Measurements from ENCODE around the gene SLC6A11.

Gene SLC6A11

GRCh38 chr3:10890665-10891064 is 74.6 kb downstream of the SLC6A11 start:
- DNase-seq = no peak

DNA sequence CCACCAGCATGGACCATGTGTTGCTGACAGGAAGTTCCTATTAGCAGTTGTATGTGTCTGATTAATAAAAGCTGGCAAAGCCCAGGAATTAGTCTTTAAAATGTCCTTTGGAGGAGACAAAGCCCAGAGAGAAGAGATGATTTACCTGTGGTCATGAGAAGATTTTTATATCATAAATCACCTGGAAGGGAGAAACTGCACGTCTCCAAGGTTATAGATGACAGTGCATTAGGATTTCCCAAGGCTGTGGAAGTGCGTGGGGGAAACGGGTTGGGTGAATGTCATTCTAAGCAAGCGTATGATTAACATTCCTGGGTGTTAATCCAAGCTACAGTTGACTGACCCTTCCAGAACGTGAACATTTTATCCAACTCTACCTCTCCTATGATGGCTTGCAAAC is 76.6 kb downstream of the SLC6A11 start:
- no peak for DNase-seq

GRCh38 chr3:10901296-10901945 is 85.4 kb downstream of the SLC6A11 start:
- no peak for DNase-seq

DNA sequence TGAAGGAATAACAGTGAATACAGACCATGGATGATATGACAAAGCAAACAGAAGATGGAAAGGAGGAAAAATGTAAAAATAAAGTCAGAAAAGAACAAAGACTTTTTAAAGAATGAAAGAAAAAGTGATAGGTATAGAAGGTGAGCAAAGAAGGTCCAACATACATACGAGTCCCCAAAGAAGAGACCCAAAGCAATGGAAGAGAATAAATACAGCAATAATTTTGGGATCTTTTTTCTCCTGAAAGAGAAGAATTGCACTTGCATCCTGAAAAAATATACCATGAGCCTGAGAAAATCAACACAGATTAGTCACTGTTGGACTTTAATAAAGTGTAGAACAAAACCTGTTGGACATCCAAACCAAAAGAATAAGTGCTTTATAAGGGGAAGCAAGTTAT is 91.2 kb downstream of the SLC6A11 start:
- no peak for DNase-seq

GRCh38 chr3:10910367-10910766 is 94.3 kb downstream of the SLC6A11 start:
- DNase-seq = no peak

DNA sequence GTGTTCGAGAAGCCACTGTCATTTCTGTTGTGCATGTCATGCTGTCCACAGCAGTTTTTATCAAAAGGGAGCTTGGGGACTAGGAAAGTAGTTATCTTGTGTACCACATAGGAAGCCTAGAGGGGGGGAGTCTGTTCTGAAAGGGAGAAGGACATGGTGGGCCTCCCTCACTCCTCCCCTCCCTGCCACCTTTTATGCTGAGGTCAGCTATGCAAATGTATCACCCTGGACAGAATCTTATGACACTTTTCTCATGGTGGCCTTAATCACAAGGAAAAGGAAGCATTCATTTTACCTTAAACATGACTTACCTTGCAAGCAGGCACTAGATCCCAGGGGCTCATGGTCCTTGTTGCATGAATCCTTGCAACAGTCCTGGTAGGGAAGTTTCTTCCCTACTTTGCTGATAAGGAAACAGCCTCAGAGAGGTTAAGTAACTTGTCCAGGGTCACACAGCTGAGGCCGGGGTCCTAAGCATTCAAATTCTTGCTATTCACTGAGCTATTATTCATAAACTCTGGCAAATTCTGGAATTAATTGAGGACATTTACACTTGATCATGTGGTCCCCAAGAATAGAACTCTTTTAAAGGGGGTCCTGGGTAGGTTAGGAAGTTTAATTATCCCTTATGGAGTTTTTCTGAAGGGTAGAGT is 95.4 kb downstream of the SLC6A11 start:
- DNase-seq = no peak

- no peak for DNase-seq
Measured at GRCh38 chr3:10912786-10913185, 96.8 kb downstream of the SLC6A11 start.

DNA sequence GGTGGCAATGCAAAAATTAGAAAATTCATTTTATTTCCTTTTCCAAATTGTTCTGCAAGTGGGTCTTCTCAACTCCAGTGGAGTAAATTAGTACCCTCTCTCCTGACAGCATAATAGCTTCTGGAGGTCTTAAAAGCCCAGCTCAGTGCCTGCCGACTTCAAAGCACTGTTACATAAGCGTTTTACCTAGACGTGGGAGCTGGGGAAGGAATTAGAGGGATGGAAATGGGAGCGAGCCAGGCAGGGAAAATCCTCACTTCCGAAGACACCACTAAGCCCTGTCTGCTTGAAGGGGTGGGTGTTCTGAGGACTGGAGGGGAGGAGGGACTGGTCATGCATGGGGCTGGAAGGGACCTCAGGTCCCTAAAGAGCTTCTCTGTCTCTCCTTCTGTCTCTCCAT is 99.3 kb downstream of the SLC6A11 start:
- DNase-seq = no peak

DNA sequence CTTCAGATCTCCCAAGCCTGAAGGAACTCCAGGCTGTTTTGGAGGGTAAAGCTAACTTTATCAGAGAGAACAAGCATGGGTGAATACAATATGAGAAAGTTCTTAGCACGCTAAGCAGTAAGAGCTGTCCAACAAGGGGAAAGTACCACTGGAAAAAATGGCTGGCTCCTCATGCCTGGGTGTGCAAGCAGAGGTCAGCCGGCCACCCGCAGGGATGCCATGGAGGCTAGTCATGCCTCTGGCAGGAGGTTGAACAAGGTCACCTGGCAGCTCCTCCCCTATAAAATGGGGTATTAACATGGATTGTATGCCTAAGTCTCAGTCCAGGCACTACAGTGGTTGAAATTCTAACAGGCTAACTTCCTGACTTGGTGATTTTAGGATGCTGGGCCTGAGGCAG is 101.1 kb downstream of the SLC6A11 start:
- no peak for DNase-seq

DNA sequence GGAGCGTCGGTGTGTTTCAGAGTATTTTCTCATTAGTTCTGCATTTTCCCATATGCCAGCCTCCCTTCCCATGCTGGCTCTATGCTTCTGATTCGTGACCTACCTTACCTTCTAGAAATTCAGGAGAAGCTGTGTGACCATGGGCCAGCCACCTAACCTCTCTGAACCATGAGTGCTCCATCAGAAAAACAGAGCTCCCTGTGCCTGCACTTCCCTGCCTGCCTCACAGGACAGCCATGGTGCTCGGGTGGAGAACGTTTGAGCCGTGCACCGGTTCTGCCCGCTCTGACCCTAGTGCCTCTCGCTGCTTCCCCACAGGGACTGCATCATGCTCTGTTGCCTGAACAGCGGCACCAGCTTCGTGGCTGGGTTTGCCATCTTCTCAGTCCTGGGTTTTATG is 102.0 kb downstream of the SLC6A11 start:
- DNase-seq = no peak

GRCh38 chr3:10919636-10920035 is 103.6 kb downstream of the SLC6A11 start:
- no peak for DNase-seq

DNA sequence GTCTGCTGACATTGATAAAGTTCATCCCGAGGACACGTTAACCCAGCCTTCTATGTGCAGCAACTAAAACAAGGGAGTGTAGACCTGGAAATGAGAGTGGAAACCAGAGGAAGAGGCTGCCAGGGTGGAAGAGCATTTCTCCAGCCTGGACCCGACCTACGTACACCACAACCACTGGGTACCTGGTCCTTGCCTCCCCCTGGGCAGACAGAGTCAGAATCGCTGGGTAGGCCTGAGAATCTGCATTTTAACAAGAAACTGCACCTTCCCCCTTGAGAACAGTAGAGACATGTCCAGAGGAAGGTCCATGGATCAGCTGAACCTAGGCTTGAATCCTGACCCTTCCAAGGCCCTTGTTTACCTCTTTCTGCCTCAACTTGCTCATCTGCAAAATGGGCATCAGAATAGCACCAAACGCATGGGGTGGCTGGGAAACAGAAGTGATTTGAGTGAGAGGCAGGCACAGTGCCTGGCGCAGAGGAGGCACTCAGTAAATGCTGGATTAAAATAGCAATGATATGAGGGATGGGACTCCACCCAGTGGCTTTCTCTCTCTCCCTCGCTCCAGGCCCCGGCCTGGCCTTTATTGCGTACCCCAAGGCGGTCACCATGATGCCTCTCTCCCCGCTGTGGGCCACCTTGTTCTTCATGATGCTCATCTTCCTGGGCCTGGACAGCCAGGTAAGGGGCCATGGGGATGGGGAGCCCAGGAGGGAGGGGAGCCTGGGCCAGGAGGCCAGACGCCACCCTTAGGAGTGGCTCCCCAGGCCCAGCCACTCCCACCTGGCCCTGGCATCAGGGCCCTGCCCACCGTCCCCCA is 109.6 kb downstream of the SLC6A11 start:
- DNase-seq = no peak

GRCh38 chr3:10926256-10926810 is 110.3 kb downstream of the SLC6A11 start:
- DNase-seq = no peak

DNA sequence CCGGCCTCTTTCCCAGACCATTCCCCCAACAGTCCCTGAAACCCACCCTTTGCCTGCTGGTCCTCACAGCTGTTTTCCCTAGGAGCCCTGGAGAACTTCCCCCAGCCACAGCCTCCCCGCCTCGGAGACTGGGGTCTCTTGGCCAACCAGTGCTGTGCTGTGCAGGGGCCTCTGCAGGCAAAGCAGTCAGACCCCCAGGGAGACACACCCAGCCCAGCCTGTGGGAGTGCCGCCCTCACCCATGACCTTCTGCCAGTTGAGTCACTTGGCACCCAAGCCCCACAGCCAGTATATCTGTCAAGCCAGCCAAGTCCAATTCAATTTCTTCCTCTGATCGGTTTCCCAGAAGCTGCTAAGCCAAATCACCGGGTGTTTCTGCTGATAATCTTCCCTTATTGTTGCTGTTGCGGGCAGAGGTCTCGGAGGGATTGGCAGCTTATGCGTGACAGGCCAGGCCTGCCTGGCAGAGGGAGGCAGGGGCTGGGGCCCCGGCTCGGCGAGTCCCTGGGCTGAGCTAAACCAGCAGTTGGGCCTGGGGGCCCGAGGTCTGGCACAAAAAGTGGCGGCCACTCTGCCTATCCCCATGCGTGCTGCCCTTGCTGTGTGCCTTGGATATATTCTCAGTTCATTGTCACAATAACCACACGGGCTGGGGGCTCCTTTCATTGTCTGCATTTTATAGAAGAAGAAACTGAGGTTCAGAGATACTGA is 110.9 kb downstream of the SLC6A11 start:
- DNase-seq = no peak

- no peak for DNase-seq
Measured at GRCh38 chr3:10927551-10927950, 111.5 kb downstream of the SLC6A11 start.

DNA sequence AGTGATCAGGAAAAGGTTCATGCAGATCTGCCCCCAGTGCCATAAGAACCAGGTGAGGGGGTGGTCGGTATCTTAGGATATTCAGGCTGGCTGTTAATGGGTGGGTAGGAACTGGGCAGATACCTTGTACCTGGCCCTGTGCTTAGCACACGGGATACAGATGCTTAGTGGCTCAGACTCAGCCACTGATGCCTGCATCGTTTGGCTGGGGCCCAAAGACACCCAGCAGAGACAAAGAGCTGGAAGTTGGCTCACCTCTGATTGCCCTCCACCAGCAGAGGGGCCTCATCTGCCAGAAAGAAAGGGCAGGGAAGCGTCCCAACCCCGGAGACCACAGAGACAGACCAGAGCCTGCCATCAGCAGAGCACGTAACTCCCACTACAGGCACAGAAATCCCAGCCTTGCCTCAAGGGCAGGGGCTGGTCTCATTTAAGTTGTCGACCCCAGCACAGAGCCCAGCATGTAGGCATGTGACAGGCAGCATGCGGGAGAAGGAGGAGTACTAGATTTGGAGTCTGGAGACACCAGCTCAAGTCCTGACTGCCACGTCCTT is 112.5 kb downstream of the SLC6A11 start:
- no peak for DNase-seq

DNA sequence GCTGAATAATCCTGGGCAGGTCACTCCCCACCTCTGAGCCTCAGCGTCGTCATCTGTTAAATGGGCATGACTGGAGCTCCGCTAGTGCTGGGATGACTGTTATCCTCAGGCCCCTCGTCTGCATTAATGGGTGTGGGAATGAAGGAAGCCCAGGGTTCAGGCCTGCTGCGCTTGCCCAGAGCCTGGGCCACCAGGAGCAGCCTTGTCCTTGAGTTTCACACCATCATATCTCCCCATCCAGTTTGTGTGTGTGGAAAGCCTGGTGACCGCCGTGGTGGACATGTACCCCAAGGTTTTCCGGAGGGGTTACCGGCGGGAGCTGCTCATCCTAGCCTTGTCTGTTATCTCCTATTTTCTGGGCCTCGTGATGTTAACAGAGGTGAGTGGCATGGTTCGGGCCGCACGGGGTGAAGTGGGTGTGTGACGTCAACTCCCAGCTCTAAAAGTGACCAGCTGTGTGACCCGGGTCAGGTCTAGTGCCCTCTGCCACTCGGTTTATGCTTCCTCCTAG is 113.0 kb downstream of the SLC6A11 start:
- DNase-seq = no peak

GRCh38 chr3:10929978-10930665 is 114.1 kb downstream of the SLC6A11 start:
- no peak for DNase-seq

- no peak for DNase-seq
Measured at GRCh38 chr3:10930666-10931040, 114.6 kb downstream of the SLC6A11 start.

DNA sequence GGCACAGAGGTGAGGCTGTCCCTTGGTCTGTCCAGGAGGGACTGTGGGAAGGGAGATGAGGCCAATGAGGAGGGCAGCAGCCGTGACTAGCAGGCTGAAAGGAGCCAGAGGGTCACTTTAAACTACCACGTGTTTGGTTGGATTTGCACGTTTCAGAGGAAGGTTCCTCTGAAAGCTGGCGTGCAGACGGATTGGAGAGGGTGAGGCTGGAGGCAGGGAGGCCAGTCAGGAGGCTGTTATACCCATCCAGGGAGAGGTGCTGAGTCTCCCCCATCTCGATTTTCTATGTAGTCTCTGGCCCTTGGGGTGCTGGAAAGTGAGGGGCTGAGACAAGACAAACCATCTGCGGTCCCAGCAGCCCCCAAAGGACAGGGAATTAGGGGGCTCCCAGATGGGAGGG is 116.6 kb downstream of the SLC6A11 start:
- no peak for DNase-seq

DNA sequence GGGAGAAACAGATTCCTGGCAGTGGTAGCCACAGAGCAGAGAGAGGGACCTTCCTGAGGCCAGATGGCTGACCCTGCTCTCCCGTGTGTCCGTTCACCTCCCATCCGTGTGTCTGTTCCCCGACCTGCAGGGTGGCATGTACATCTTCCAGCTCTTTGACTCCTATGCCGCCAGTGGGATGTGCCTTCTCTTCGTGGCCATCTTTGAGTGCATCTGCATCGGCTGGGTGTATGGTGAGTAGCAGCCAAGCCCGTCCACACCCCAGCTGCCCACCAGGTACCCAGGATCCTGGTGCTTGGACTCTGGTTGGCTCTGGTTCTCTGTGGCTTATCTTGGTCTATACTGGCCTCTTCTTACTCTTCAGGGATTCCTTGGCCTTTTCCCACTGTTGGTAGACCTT is 117.0 kb downstream of the SLC6A11 start:
- no peak for DNase-seq

GRCh38 chr3:10933470-10933804 is 117.4 kb downstream of the SLC6A11 start:
- DNase-seq = no peak
